Ishikawa (cell line): ENCODE data around the gene PLEKHJ1.

Source experiments
- CEBPB ChIP-seq: IDR thresholded peaks from 2 replicates; pipeline ENCODE4 v1.6.1; 2012
- CREB1 ChIP-seq: IDR thresholded peaks from 2 replicates; pipeline ENCODE4 v1.6.1; 2012; ENCODE audit warnings: low read depth
- EGR1 ChIP-seq: IDR thresholded peaks from 2 replicates; pipeline ENCODE4 v1.6.1; 2012
- EP300 ChIP-seq: IDR thresholded peaks from 2 replicates; pipeline ENCODE4 v1.6.1; 2012; ENCODE audit warnings: borderline replicate concordance
- FOXM1 ChIP-seq: IDR thresholded peaks from 2 replicates; pipeline ENCODE4 v1.6.1; 2012; ENCODE audit warnings: low read depth, borderline replicate concordance
- MAX ChIP-seq: IDR thresholded peaks from 2 replicates; pipeline ENCODE4 v1.6.1; 2012
- NFIC ChIP-seq: IDR thresholded peaks from 2 replicates; pipeline ENCODE4 v1.6.1; 2012
- RAD21 ChIP-seq: IDR thresholded peaks from 2 replicates; pipeline ENCODE4 v1.6.1; 2012; ENCODE audit warnings: low read depth
- TAF1 ChIP-seq: IDR thresholded peaks from 2 replicates; pipeline ENCODE4 v1.6.1; 2012; ENCODE audit warnings: low read depth, mild to moderate bottlenecking
- TEAD4 ChIP-seq: IDR thresholded peaks from 2 replicates; pipeline ENCODE4 v1.6.1; 2012
- YY1 ChIP-seq: IDR thresholded peaks from 2 replicates; pipeline ENCODE4 v1.6.1; 2012; ENCODE audit warnings: low read depth
- TF ChIP-seq, protein P1 (sequence below): IDR thresholded peaks from 2 replicates; pipeline ENCODE4 v1.6.1; 2012; ENCODE audit warnings: low read depth, mild to moderate bottlenecking
- TF ChIP-seq, protein P2 (sequence below): IDR thresholded peaks from 2 replicates; pipeline ENCODE4 v1.6.1; 2012

GRCh38 chr19:2252055-2252796, 16.1 kb upstream of the PLEKHJ1 start:
- TF ChIP-seq CEBPB (no peak), TAF1 (no peak), MAX (no peak), FOXM1 (no peak), YY1 (no peak), EGR1 (no peak), TEAD4 (no peak), RAD21 (no peak), EP300 (no peak), NFIC (no peak), CREB1 (no peak)
- TF ChIP-seq, protein P1, sequence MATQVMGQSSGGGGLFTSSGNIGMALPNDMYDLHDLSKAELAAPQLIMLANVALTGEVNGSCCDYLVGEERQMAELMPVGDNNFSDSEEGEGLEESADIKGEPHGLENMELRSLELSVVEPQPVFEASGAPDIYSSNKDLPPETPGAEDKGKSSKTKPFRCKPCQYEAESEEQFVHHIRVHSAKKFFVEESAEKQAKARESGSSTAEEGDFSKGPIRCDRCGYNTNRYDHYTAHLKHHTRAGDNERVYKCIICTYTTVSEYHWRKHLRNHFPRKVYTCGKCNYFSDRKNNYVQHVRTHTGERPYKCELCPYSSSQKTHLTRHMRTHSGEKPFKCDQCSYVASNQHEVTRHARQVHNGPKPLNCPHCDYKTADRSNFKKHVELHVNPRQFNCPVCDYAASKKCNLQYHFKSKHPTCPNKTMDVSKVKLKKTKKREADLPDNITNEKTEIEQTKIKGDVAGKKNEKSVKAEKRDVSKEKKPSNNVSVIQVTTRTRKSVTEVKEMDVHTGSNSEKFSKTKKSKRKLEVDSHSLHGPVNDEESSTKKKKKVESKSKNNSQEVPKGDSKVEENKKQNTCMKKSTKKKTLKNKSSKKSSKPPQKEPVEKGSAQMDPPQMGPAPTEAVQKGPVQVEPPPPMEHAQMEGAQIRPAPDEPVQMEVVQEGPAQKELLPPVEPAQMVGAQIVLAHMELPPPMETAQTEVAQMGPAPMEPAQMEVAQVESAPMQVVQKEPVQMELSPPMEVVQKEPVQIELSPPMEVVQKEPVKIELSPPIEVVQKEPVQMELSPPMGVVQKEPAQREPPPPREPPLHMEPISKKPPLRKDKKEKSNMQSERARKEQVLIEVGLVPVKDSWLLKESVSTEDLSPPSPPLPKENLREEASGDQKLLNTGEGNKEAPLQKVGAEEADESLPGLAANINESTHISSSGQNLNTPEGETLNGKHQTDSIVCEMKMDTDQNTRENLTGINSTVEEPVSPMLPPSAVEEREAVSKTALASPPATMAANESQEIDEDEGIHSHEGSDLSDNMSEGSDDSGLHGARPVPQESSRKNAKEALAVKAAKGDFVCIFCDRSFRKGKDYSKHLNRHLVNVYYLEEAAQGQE: no peak
- TF ChIP-seq, protein P2, sequence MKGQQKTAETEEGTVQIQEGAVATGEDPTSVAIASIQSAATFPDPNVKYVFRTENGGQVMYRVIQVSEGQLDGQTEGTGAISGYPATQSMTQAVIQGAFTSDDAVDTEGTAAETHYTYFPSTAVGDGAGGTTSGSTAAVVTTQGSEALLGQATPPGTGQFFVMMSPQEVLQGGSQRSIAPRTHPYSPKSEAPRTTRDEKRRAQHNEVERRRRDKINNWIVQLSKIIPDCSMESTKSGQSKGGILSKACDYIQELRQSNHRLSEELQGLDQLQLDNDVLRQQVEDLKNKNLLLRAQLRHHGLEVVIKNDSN: no peak
